ENCODE measurements around the gene NT5DC3.

The NT5DC3 gene

GRCh38 chr12:103820361-103820760, 20.7 kb downstream of the NT5DC3 start:
- in situ Hi-C loops (cut with MboI; ENCODE audit: low sequenced_read_pairs, unreplicated experiment): no loop called here
- TF ChIP-seq CTCF (IDR thresholded peaks at IDR 0.05; ENCODE audit: borderline replicate concordance, control extremely low read depth, extremely low read depth, insufficient read depth, missing control alignments): no peak
- no peak for DNase-seq (ENCODE audit: low spot score)

DNA sequence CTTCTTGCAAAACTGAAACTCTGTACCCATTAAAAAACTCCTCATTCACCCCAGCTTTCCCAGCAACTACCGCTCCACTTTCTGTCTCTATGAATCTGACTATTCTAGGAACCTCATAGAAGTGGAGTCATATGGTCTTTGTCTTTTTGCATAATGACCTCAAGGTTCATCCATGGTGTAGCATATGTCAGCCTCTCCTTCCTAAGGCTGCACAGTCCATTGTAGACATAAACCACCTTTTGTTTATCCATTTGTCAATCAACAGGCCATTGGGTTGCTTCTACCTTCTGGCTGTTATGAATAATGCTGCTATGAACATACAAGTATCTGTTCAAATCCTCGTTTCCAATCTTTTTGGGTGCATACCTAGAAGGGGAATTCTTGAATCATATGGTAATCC, 21.1 kb downstream of the NT5DC3 start:
- in situ Hi-C loops (cut with MboI; ENCODE audit: low sequenced_read_pairs, unreplicated experiment): no loop called here
- DNase-seq (ENCODE audit: low spot score): no peak
- no peak for TF ChIP-seq CTCF (IDR thresholded peaks at IDR 0.05; ENCODE audit: borderline replicate concordance, control extremely low read depth, extremely low read depth, insufficient read depth, missing control alignments)

DNA sequence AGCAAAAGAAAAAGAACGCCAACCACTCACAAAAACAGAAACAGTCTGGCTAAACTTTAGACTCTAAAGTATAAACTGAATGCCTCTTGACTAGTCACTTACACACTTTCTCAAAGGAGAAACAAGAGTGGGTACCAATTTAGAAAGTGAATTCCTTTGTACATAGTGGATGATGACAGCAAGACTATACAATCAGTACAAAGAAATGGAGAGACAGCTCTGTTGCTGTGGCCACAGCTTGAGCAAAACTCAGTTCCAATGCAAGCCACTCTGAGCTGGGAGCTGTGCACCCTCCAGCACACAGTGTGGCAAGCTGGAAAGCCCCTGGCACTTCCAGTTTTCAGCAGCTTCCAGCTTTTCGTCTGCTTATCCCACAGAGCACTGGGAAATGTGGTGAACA, 21.7 kb downstream of the NT5DC3 start:
- DNase-seq (ENCODE audit: low spot score): no peak
- TF ChIP-seq CTCF (IDR thresholded peaks at IDR 0.05; ENCODE audit: borderline replicate concordance, control extremely low read depth, extremely low read depth, insufficient read depth, missing control alignments): no peak
- in situ Hi-C loops (cut with MboI; ENCODE audit: low sequenced_read_pairs, unreplicated experiment): no loop called here

GRCh38 chr12:103817791-103818190, 23.2 kb downstream of the NT5DC3 start:
- DNase-seq (ENCODE audit: low spot score): no peak
- no peak for TF ChIP-seq CTCF (IDR thresholded peaks at IDR 0.05; ENCODE audit: borderline replicate concordance, control extremely low read depth, extremely low read depth, insufficient read depth, missing control alignments)
- in situ Hi-C loops (cut with MboI; ENCODE audit: low sequenced_read_pairs, unreplicated experiment): no loop called here

DNA sequence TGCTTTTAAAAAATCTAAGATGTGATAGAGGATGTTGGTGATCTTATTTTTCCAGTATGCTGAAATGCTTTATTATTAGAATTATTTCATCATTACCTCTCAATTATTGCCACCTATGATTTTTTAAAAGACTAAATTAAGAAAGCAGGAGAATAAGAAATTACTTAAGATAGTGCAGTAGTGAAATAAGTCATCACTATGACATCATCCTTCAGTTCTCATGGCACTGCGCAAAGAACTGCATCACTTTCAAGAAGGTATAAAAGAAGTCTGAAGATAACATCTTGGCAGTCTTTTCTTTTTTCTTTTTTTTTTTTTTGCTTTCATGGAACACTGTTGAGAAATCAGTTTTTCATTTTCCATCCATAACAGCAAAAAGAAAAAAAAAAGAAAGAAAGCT, 24.4 kb downstream of the NT5DC3 start:
- in situ Hi-C loops (cut with MboI; ENCODE audit: low sequenced_read_pairs, unreplicated experiment): no loop called here
- no peak for TF ChIP-seq CTCF (IDR thresholded peaks at IDR 0.05; ENCODE audit: borderline replicate concordance, control extremely low read depth, extremely low read depth, insufficient read depth, missing control alignments)
- DNase-seq (ENCODE audit: low spot score): no peak

GRCh38 chr12:103814436-103814835, 26.6 kb downstream of the NT5DC3 start:
- in situ Hi-C loops (cut with MboI; ENCODE audit: low sequenced_read_pairs, unreplicated experiment): no loop called here
- no peak for TF ChIP-seq CTCF (IDR thresholded peaks at IDR 0.05; ENCODE audit: borderline replicate concordance, control extremely low read depth, extremely low read depth, insufficient read depth, missing control alignments)
- DNase-seq (ENCODE audit: low spot score): no peak

DNA sequence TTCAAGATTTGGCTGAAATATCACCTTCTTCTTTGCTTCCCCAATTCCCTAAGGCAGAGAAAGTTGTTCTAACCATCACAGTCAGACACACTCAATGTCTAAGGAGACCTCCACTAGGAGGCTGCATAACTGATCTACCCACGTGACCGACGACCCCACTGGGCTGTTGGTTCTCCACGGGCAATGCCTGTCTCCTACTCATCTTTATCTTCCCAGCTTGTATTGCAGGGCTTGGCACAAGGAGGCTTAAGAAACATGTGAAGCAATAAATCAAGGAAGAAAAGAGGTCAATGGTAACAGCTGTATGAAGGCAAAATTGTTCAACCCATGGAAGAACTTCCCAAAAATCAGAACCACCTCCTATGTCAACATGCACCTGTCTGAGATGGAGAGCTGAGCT, 27.1 kb downstream of the NT5DC3 start:
- DNase-seq (ENCODE audit: low spot score): no peak
- TF ChIP-seq CTCF (IDR thresholded peaks at IDR 0.05; ENCODE audit: borderline replicate concordance, control extremely low read depth, extremely low read depth, insufficient read depth, missing control alignments): no peak
- in situ Hi-C loops (cut with MboI; ENCODE audit: low sequenced_read_pairs, unreplicated experiment): no loop called here
